Nephron progenitor cell (in vitro differentiated cells): Measurements from ENCODE around the gene MOGAT3.

ENCODE experiments used
- DNase-seq: peaks from one replicate; pipeline ENCODE4 v3.0.0; 2021
- H3K27ac Mint-ChIP-seq: 2 replicates; pipeline ENCODE4 v1.8.0; 2021; ENCODE audit warnings: mild to moderate bottlenecking, moderate library complexity, mixed read lengths
- H3K27me3 Mint-ChIP-seq: 2 replicates; pipeline ENCODE4 v1.8.0; 2021; ENCODE audit warnings: mild to moderate bottlenecking, low read depth, mixed read lengths; ENCODE audit not compliant: poor library complexity
- H3K36me3 Mint-ChIP-seq: 2 replicates; pipeline ENCODE4 v1.8.0; 2021; ENCODE audit warnings: low read depth, mixed read lengths
- H3K4me1 Mint-ChIP-seq: 2 replicates; pipeline ENCODE4 v1.8.0; 2021; ENCODE audit warnings: mixed read lengths
- H3K4me3 Mint-ChIP-seq: 2 replicates; pipeline ENCODE4 v1.8.0; 2021; ENCODE audit warnings: mild to moderate bottlenecking, moderate library complexity, mixed read lengths
- H3K9me3 Mint-ChIP-seq: 2 replicates; pipeline ENCODE4 v1.8.0; 2021; ENCODE audit warnings: mild to moderate bottlenecking, moderate library complexity, mixed read lengths
- CTCF ChIP-seq: fragments of 200-600 bp; sonication (generic); IDR thresholded peaks from 2 replicates; pipeline ENCODE4 v1.5.0; 2021; ENCODE audit warnings: antibody characterized with exemption

The MOGAT3 gene, protein sequence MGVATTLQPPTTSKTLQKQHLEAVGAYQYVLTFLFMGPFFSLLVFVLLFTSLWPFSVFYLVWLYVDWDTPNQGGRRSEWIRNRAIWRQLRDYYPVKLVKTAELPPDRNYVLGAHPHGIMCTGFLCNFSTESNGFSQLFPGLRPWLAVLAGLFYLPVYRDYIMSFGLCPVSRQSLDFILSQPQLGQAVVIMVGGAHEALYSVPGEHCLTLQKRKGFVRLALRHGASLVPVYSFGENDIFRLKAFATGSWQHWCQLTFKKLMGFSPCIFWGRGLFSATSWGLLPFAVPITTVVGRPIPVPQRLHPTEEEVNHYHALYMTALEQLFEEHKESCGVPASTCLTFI

GRCh38 chr7:101200862-101201599, at the start of gene MOGAT3:
TSS of gene MOGAT3 (minus strand) at chr7:101201036. CDS start at chr7:101200854, 182 bp downstream.
- H3K9me3 Mint-ChIP-seq: no peaks in the 10 kb centered on the region
- TF ChIP-seq CTCF: no peak
- peak within 1 kb of the TSS; percentile 50 for H3K4me3 Mint-ChIP-seq
- peaks cover 74% of the 10 kb centered on the region for H3K27me3 Mint-ChIP-seq
- H3K4me1 Mint-ChIP-seq: peaks cover 15% of the 10 kb centered on the region
- no peak within 1 kb of the TSS for H3K27ac Mint-ChIP-seq
- peak; percentile 70 for DNase-seq
- H3K36me3 Mint-ChIP-seq: peaks cover 5% of the 10 kb centered on the region

DNA sequence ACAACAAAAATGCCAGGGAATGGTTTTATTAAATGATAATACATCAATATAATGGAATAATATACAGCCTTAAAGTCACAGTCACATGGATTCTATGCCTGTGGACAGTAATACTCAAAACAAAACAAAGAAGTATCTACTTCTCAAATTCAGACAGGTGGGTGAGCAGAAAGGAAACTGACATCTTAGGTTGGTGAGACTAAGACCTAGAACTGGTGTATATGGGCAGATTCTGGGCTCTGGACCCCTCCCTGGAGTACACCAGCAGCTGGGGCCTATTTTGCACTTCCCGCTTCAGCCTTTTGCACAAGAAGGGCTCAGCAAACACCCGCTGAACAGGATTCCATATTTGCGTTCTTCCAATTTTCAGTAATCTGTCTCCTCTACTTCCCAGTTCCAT, 49.5 kb upstream of the MOGAT3 start:
- TF ChIP-seq CTCF: no peak
- Mint-ChIP-seq H3K4me3 (peak overlapping the region; percentile 99), H3K27ac (no peak overlapping the region), H3K27me3 (peaks cover 15% of the 10 kb centered on the region), H3K36me3 (peaks cover 28% of the 10 kb centered on the region), H3K4me1 (peaks cover 44% of the 10 kb centered on the region), H3K9me3 (no peaks in the 10 kb centered on the region)
- no peak for DNase-seq

GRCh38 chr7:101248276-101248675, 47.4 kb upstream of the MOGAT3 start:
- peak overlapping the region; percentile 24 for H3K27ac Mint-ChIP-seq

DNA sequence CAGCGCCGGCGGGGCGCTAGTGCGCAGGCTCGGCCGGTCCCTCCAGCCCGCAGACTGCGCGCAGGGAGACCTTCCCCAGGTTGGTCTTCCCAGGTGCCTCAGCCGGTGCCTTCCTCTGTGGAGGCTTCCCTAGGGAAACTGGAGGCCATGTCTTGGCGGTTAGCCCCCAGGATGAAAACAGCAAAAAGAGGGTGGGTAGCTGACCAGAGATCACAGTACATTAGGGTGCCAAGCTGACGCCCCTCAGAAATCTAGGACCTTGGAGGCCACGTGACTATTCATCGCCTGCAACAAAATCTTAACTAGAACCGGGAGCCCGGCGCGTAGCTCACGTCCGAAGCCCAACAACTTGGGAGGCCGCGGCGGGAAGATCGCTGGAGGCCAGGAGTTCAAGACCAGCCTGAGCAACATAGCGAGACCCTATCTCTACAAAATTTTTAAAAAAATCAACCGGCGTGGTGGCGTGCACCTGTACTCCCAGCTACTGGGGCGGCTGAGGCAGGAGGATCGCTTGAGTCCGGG, 44.4 kb upstream of the MOGAT3 start:
- no peaks in the 10 kb centered on the region for H3K9me3 Mint-ChIP-seq
- peak overlapping the region; percentile 78 for H3K27ac Mint-ChIP-seq
- peaks cover 35% of the 10 kb centered on the region for H3K4me1 Mint-ChIP-seq
- peaks cover 21% of the 10 kb centered on the region for H3K36me3 Mint-ChIP-seq
- H3K27me3 Mint-ChIP-seq: peaks cover 3% of the 10 kb centered on the region
- TF ChIP-seq CTCF: no peak
- H3K4me3 Mint-ChIP-seq: peak overlapping the region; percentile 97
- no peak for DNase-seq

More at GRCh38 chr7:101248276-101248675, 47.4 kb upstream of the MOGAT3 start:
- Mint-ChIP-seq H3K4me3 (no peak overlapping the region), H3K36me3 (peaks cover 28% of the 10 kb centered on the region), H3K4me1 (peaks cover 57% of the 10 kb centered on the region), H3K9me3 (no peaks in the 10 kb centered on the region), H3K27me3 (peaks cover 7% of the 10 kb centered on the region)
- DNase-seq: no peak
- TF ChIP-seq CTCF: no peak

GRCh38 chr7:101244375-101245146, 43.7 kb upstream of the MOGAT3 start, which contains the start of gene FIS1:
TSS of gene FIS1 (minus strand) at chr7:101245081. CDS start at chr7:101245004, 77 bp downstream.
- H3K4me1 Mint-ChIP-seq: peaks cover 30% of the 10 kb centered on the region
- peak within 1 kb of the TSS; percentile 97 for H3K27ac Mint-ChIP-seq
- H3K9me3 Mint-ChIP-seq: no peaks in the 10 kb centered on the region
- H3K4me3 Mint-ChIP-seq: peak within 1 kb of the TSS; percentile 97
- peaks cover 3% of the 10 kb centered on the region for H3K27me3 Mint-ChIP-seq
- DNase-seq: peak; percentile 96
- H3K36me3 Mint-ChIP-seq: peaks cover 17% of the 10 kb centered on the region
- peak; percentile 88 for TF ChIP-seq CTCF
